ENCODE measurements around the gene RPL27. TPM values are rescaled to one million over a fixed set of nuclear protein-coding genes. Genes with fewer than 3 reads are reported as not detected.

Gene RPL27
- total and polyA plus RNA-seq, 2 of the 13 experiments (the other 11 are each of a cell fraction or from before 2014, with no cell fraction given) = 1,585 to 5,840 TPM

- no peak for TF ChIP-seq NFIB (CRISPR knock-in tag; IDR thresholded peaks at IDR 0.05; ENCODE audit: borderline replicate concordance)
- TF ChIP-seq ZIK1 (CRISPR knock-in tag; IDR thresholded peaks at IDR 0.05; ENCODE audit: borderline replicate concordance, low read depth) = no peak
- no peak for TF ChIP-seq ZNF557 (CRISPR knock-in tag; IDR thresholded peaks at IDR 0.05)
- no peak for TF ChIP-seq POLR2AphosphoS2 (IDR thresholded peaks at IDR 0.05; ENCODE audit: low read depth, low read length)
- TF ChIP-seq ZNF34 (CRISPR knock-in tag; IDR thresholded peaks at IDR 0.05; ENCODE audit: borderline replicate concordance) = no peak
- TF ChIP-seq TEAD2 (CRISPR knock-in tag; IDR thresholded peaks at IDR 0.05) = no peak
- TF ChIP-seq RBFOX2 (IDR thresholded peaks at IDR 0.05; ENCODE audit: low read depth, low read length) = no peak
- no peak for TF ChIP-seq ZNF616 (CRISPR knock-in tag; IDR thresholded peaks at IDR 0.05; ENCODE audit: low read depth)
- 0 out of 2 replicates have a peak, but pooled peaks have one; percentile 85 for TF ChIP-seq ZNF224 (CRISPR knock-in tag; IDR thresholded peaks at IDR 0.05)
- no peak for TF ChIP-seq IRF2 (CRISPR knock-in tag; IDR thresholded peaks at IDR 0.05)
- TF ChIP-seq TERF1 (CRISPR knock-in tag; IDR thresholded peaks at IDR 0.05) = no peak
- no peak; the same call in 1 of the 2 replicates for TF ChIP-seq KDM2A (CRISPR knock-in tag; IDR thresholded peaks at IDR 0.05; ENCODE audit: borderline replicate concordance, low read depth)
- TF ChIP-seq RAD51 (IDR thresholded peaks at IDR 0.05; ENCODE audit: borderline replicate concordance) = no peak
- TF ChIP-seq ZNF329 (CRISPR knock-in tag; IDR thresholded peaks at IDR 0.05; ENCODE audit: low read depth) = no peak
- TF ChIP-seq ATF7-NPFF (CRISPR knock-in tag; IDR thresholded peaks at IDR 0.05; ENCODE audit: low read depth) = no peak
- no peak for TF ChIP-seq HOXA7 (CRISPR knock-in tag; IDR thresholded peaks at IDR 0.05)
- no peak for TF ChIP-seq ZNF33A (CRISPR knock-in tag; IDR thresholded peaks at IDR 0.05; ENCODE audit: borderline replicate concordance)
- no peak for TF ChIP-seq ZBTB46 (CRISPR knock-in tag; IDR thresholded peaks at IDR 0.05; ENCODE audit: borderline replicate concordance)
- TF ChIP-seq MEF2D (CRISPR knock-in tag; IDR thresholded peaks at IDR 0.05) = no peak; the same call in 1 of the 2 replicates
- TF ChIP-seq, protein P1, sequence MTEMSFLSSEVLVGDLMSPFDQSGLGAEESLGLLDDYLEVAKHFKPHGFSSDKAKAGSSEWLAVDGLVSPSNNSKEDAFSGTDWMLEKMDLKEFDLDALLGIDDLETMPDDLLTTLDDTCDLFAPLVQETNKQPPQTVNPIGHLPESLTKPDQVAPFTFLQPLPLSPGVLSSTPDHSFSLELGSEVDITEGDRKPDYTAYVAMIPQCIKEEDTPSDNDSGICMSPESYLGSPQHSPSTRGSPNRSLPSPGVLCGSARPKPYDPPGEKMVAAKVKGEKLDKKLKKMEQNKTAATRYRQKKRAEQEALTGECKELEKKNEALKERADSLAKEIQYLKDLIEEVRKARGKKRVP (CRISPR knock-in tag; IDR thresholded peaks at IDR 0.05) = no peak
- no peak for TF ChIP-seq FOSL2 (CRISPR knock-in tag; IDR thresholded peaks at IDR 0.05)
- no peak for TF ChIP-seq ZNF546 (CRISPR knock-in tag; conservative IDR thresholded peaks at IDR 0.05)
- TF ChIP-seq GABPA (IDR thresholded peaks at IDR 0.05; ENCODE audit: low read depth, low read length) = peak; percentile 62
- peak; percentile 77 for TF ChIP-seq GABPA (CRISPR knock-in tag; IDR thresholded peaks at IDR 0.05; ENCODE audit: low read depth)
- TF ChIP-seq HNRNPL (IDR thresholded peaks at IDR 0.05; ENCODE audit: low read depth, low read length) = no peak
- TF ChIP-seq SNAI1 (CRISPR knock-in tag; IDR thresholded peaks at IDR 0.05; ENCODE audit: borderline replicate concordance) = peak; percentile 53; the same call in 1 of the 2 replicates
- TF ChIP-seq IRF9 (CRISPR knock-in tag; IDR thresholded peaks at IDR 0.05; ENCODE audit: borderline replicate concordance) = no peak
Measured at GRCh38 chr17:42979511-42980273, 18.5 kb upstream of the RPL27 start, which contains the start of gene PTGES3L (continued).

All from HepG2 (cell line).